Measurements from ENCODE around the gene WIZ. TPM values are rescaled to one million over a fixed set of nuclear protein-coding genes. Genes with fewer than 3 reads are reported as not detected.

Gene WIZ
- total RNA-seq, 2 experiments from 2014 or later = 16.5 to 16.7 TPM

GRCh38 chr19:15463861-15464371 lies 14.2 kb upstream of the WIZ start:
- Mint-ChIP-seq H3K4me1 (ENCODE audit: low read depth) (peaks cover 54% of the 10 kb centered on the region), H3K27ac (peak overlapping the region; percentile 96), H3K9me3 (no peaks in the 10 kb centered on the region), H3K27me3 (ENCODE audit: low read depth) (peaks cover 3% of the 10 kb centered on the region), H3K4me3 (peak overlapping the region; percentile 87), H3K36me3 (ENCODE audit: low read depth) (peaks cover 9% of the 10 kb centered on the region)
- CTCF ChIA-PET = interaction anchor here (0.7 to 2.5 kb wide), 9 partner anchors 10 to 92 kb away, joined by 3 to 15 read pairs (median 4); partner anchors contain the start of genes AKAP8 and AKAP8L
- DNase-seq = peak; percentile 88
- intact Hi-C loops (cut with micrococcal nuclease) = loop anchor here (1.0 kb wide), 1 partner anchor 85 kb away; the partner anchor contains the start of gene AKAP8

GRCh38 chr19:15461694-15462093 lies 11.9 kb upstream of the WIZ start:
- Mint-ChIP-seq H3K27me3 (ENCODE audit: low read depth) (no peaks in the 10 kb centered on the region), H3K9me3 (no peaks in the 10 kb centered on the region), H3K27ac (peak overlapping the region; percentile 96), H3K36me3 (ENCODE audit: low read depth) (peaks cover 15% of the 10 kb centered on the region), H3K4me3 (no peak overlapping the region), H3K4me1 (ENCODE audit: low read depth) (peaks cover 33% of the 10 kb centered on the region)
- intact Hi-C loops (cut with micrococcal nuclease) = no loop called here
- CTCF ChIA-PET = interaction anchor here (1.1 to 2.5 kb wide), 2 partner anchors 42 to 71 kb away, joined by 3 to 15 read pairs; partner anchors contain the start of gene AKAP8L
- no peak for DNase-seq

GRCh38 chr19:15457701-15458484 lies 8.1 kb upstream of the WIZ start:
- H3K27ac Mint-ChIP-seq = no peak overlapping the region
- intact Hi-C loops (cut with micrococcal nuclease) = no loop called here
- CTCF ChIA-PET = interaction anchor here (0.9 kb wide), 1 partner anchor 93 kb away, joined by 4 read pairs; no protein-coding TSS in a partner anchor
- H3K9me3 Mint-ChIP-seq = no peaks in the 10 kb centered on the region
- H3K4me3 Mint-ChIP-seq = no peak overlapping the region
- H3K27me3 Mint-ChIP-seq (ENCODE audit: low read depth) = no peaks in the 10 kb centered on the region
- H3K36me3 Mint-ChIP-seq (ENCODE audit: low read depth) = peaks cover 38% of the 10 kb centered on the region
- no peak for DNase-seq
- H3K4me1 Mint-ChIP-seq (ENCODE audit: low read depth) = peaks cover 20% of the 10 kb centered on the region

GRCh38 chr19:15456871-15457700 lies 7.3 kb upstream of the WIZ start:
- DNase-seq = no peak
- intact Hi-C loops (cut with micrococcal nuclease) = no loop called here
- peaks cover 40% of the 10 kb centered on the region for H3K36me3 Mint-ChIP-seq (ENCODE audit: low read depth)
- no peaks in the 10 kb centered on the region for H3K27me3 Mint-ChIP-seq (ENCODE audit: low read depth)
- H3K27ac Mint-ChIP-seq = no peak overlapping the region
- CTCF ChIA-PET = interaction anchor here (1.2 kb wide), 1 partner anchor 76 kb away, joined by 3 read pairs; no protein-coding TSS in a partner anchor
- H3K9me3 Mint-ChIP-seq = no peaks in the 10 kb centered on the region
- no peak overlapping the region for H3K4me3 Mint-ChIP-seq
- H3K4me1 Mint-ChIP-seq (ENCODE audit: low read depth) = peaks cover 12% of the 10 kb centered on the region

- Mint-ChIP-seq H3K27me3 (ENCODE audit: low read depth) (no peaks in the 10 kb centered on the region), H3K4me3 (no peak overlapping the region), H3K4me1 (ENCODE audit: low read depth) (peaks cover 6% of the 10 kb centered on the region), H3K9me3 (no peaks in the 10 kb centered on the region), H3K36me3 (ENCODE audit: low read depth) (peaks cover 44% of the 10 kb centered on the region), H3K27ac (no peak overlapping the region)
- intact Hi-C loops (cut with micrococcal nuclease) = no loop called here
- CTCF ChIA-PET = interaction anchor here (1.2 kb wide), 1 partner anchor 77 kb away, joined by 3 read pairs; no protein-coding TSS in a partner anchor
- no peak for DNase-seq
Measured at GRCh38 chr19:15456441-15456840, 6.7 kb upstream of the WIZ start.

GRCh38 chr19:15455996-15456395 lies 6.2 kb upstream of the WIZ start:
- no peak for DNase-seq
- Mint-ChIP-seq H3K4me1 (ENCODE audit: low read depth) (peaks cover 6% of the 10 kb centered on the region), H3K27ac (no peak overlapping the region), H3K36me3 (ENCODE audit: low read depth) (peaks cover 44% of the 10 kb centered on the region), H3K4me3 (no peak overlapping the region), H3K9me3 (no peaks in the 10 kb centered on the region), H3K27me3 (ENCODE audit: low read depth) (no peaks in the 10 kb centered on the region)
- intact Hi-C loops (cut with micrococcal nuclease) = no loop called here
- CTCF ChIA-PET = interaction anchor here (1.2 kb wide), 1 partner anchor 77 kb away, joined by 3 read pairs; no protein-coding TSS in a partner anchor

- no peaks in the 10 kb centered on the region for H3K9me3 Mint-ChIP-seq
- no peak overlapping the region for H3K4me3 Mint-ChIP-seq
- H3K27me3 Mint-ChIP-seq (ENCODE audit: low read depth) = no peaks in the 10 kb centered on the region
- peaks cover 39% of the 10 kb centered on the region for H3K36me3 Mint-ChIP-seq (ENCODE audit: low read depth)
- peaks cover 9% of the 10 kb centered on the region for H3K4me1 Mint-ChIP-seq (ENCODE audit: low read depth)
- CTCF ChIA-PET = interaction anchor here (0.7 to 1.0 kb wide), 3 partner anchors 9 to 57 kb away, joined by 3 to 4 read pairs (median 3); partner anchors contain the start of gene AKAP8L
- peak overlapping the region; percentile 11 for H3K27ac Mint-ChIP-seq
- no peak for DNase-seq
- intact Hi-C loops (cut with micrococcal nuclease) = no loop called here
Measured at GRCh38 chr19:15453906-15454860, 4.4 kb upstream of the WIZ start.

GRCh38 chr19:15453091-15453578 lies 3.4 kb upstream of the WIZ start:
- intact Hi-C loops (cut with micrococcal nuclease) = no loop called here
- Mint-ChIP-seq H3K4me1 (ENCODE audit: low read depth) (peaks cover 15% of the 10 kb centered on the region), H3K4me3 (no peak overlapping the region), H3K9me3 (no peaks in the 10 kb centered on the region), H3K27ac (no peak overlapping the region), H3K27me3 (ENCODE audit: low read depth) (no peaks in the 10 kb centered on the region), H3K36me3 (ENCODE audit: low read depth) (peaks cover 37% of the 10 kb centered on the region)
- DNase-seq = no peak
- CTCF ChIA-PET = interaction anchor here (0.7 kb wide), 1 partner anchor 56 kb away, joined by 3 read pairs; no protein-coding TSS in a partner anchor

GRCh38 chr19:15452111-15453047 lies 2.6 kb upstream of the WIZ start:
- peak; percentile 33 for DNase-seq
- no peak overlapping the region for H3K27ac Mint-ChIP-seq
- H3K36me3 Mint-ChIP-seq (ENCODE audit: low read depth) = peaks cover 32% of the 10 kb centered on the region
- H3K27me3 Mint-ChIP-seq (ENCODE audit: low read depth) = no peaks in the 10 kb centered on the region
- intact Hi-C loops (cut with micrococcal nuclease) = no loop called here
- H3K4me1 Mint-ChIP-seq (ENCODE audit: low read depth) = peaks cover 15% of the 10 kb centered on the region
- CTCF ChIA-PET = interaction anchor here (0.6 to 1.4 kb wide), 5 partner anchors 99 to 1177 kb away, joined by 3 to 6 read pairs (median 3); no protein-coding TSS in a partner anchor
- H3K4me3 Mint-ChIP-seq = no peak overlapping the region
- H3K9me3 Mint-ChIP-seq = no peaks in the 10 kb centered on the region

- peaks cover 27% of the 10 kb centered on the region for H3K36me3 Mint-ChIP-seq (ENCODE audit: low read depth)
- no peaks in the 10 kb centered on the region for H3K9me3 Mint-ChIP-seq
- no peak for DNase-seq
- H3K27me3 Mint-ChIP-seq (ENCODE audit: low read depth) = no peaks in the 10 kb centered on the region
- H3K4me3 Mint-ChIP-seq = peak overlapping the region; percentile 75
- intact Hi-C loops (cut with micrococcal nuclease) = loop anchor here (1.0 kb wide), 2 partner anchors 18 to 31 kb away; no protein-coding TSS in a partner anchor
- CTCF ChIA-PET = interaction anchor here (0.8 to 1.3 kb wide), 2 partner anchors 32 to 105 kb away, joined by 3 to 8 read pairs; partner anchors contain the start of gene AKAP8L
- peak overlapping the region; percentile 74 for H3K27ac Mint-ChIP-seq
- peaks cover 15% of the 10 kb centered on the region for H3K4me1 Mint-ChIP-seq (ENCODE audit: low read depth)
Measured at GRCh38 chr19:15450528-15450890, 753 bp upstream of the WIZ start.
